Measurements from ENCODE around the gene TMEM255B.

TMEM255B gene

DNA sequence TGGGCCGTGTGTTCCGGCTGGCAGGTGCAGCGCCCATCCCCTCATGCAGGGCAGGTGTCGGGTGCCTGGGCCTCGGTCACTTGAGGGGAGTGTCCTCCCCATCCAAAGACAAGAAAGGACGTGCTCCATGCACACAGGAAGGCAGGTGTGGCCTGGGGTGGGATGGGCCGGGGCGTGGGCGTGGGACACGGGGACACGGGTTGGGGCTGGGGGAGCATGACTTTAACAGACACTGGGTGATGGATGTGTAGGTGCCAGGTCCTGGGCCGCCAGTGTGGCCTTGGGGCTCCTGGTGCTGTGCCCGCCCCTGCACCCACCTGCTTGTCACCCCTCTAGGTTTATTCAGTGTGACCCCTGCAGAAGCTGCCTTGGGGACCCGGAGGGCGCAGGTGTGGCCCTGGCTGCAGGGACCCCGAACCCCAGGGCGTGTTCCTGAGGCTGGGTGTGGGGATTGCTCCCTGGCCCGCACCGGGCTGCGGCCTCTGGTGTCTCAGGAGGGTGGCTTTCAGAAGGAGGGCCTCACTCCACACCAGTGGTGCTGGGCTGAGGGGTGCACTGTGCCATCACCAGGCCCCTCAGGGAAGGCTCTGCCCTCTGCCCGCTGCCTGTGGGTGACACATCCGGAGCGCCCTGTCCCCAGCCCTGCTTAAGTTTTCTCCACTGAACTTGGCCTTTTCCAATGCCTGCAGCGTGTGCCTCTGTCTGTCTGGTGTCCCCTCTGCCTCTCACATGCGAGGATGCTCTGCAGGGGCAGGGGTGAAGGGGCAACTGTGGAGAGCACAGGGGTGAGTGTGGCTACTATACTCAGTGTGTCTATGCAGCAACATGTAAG lies 5.2 kb downstream of the TMEM255B start:
- H3K4me1 ChIP-seq (ENCODE audit: low read depth, poor library complexity, severe bottlenecking), result peaks cover 3% of the 10 kb centered on the region
- no peak overlapping the region for H2AFZ ChIP-seq (ENCODE audit: low read depth)
- no peak overlapping the region for H3K9ac ChIP-seq
- no peaks in the 10 kb centered on the region for H4K20me1 ChIP-seq (ENCODE audit: insufficient read depth)
- no peaks in the 10 kb centered on the region for H3K79me2 ChIP-seq (ENCODE audit: insufficient read depth, low read depth)
- H3K27ac ChIP-seq, result no peak overlapping the region
- H3K36me3 ChIP-seq (ENCODE audit: insufficient read depth), result no peaks in the 10 kb centered on the region
- TF ChIP-seq, protein P1, sequence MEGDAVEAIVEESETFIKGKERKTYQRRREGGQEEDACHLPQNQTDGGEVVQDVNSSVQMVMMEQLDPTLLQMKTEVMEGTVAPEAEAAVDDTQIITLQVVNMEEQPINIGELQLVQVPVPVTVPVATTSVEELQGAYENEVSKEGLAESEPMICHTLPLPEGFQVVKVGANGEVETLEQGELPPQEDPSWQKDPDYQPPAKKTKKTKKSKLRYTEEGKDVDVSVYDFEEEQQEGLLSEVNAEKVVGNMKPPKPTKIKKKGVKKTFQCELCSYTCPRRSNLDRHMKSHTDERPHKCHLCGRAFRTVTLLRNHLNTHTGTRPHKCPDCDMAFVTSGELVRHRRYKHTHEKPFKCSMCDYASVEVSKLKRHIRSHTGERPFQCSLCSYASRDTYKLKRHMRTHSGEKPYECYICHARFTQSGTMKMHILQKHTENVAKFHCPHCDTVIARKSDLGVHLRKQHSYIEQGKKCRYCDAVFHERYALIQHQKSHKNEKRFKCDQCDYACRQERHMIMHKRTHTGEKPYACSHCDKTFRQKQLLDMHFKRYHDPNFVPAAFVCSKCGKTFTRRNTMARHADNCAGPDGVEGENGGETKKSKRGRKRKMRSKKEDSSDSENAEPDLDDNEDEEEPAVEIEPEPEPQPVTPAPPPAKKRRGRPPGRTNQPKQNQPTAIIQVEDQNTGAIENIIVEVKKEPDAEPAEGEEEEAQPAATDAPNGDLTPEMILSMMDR (conservative IDR thresholded peaks at IDR 0.05; ENCODE audit: low read depth, low read length), result no peak
- H3K4me3 ChIP-seq (IDR thresholded peaks at IDR 0.05; ENCODE audit: insufficient read depth, low read depth, low read length), result no peak overlapping the region
- H3K27me3 ChIP-seq (ENCODE audit: insufficient read depth, low read depth), result peaks cover 97% of the 10 kb centered on the region
- no peak overlapping the region for H3K4me2 ChIP-seq

DNA sequence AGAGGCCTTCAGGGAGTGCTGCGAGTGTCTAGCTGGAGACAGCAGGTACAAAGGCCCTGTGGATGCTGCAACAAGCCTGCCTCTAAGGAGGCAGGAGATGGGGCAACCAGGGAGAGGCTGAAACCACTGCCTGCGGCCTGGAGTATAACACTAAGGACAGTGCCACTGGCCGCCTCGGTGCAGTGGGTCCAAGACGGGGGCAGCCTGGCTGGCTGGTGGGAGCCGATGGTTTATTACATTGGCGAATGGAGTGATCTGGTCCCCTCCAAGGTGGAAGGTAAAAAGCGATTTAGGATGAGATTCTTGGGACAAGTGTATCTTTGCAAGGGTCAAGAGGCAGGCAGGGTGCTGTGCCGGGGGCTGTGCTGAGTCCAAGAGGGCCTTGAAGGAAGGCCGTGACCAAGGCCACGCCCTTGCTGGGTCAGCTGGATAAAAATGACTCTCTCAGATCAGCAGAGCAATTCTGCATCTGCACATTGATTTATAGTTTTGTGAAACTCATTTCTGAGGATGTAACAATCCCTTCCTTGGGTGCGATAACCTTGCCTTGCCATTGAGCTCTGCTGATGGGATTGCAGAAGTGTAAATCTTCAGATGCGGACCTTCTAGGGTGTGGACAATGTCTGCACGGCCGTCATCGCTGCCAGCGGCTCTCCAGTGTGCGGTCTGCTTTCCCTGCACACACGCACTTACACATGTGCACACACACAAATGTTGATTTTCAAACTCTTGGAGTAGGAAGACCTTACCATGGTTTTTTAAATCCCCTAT lies 6.0 kb downstream of the TMEM255B start:
- H3K27me3 ChIP-seq (ENCODE audit: insufficient read depth, low read depth), result peaks cover 96% of the 10 kb centered on the region
- H3K27ac ChIP-seq, result no peak overlapping the region
- no peaks in the 10 kb centered on the region for H3K36me3 ChIP-seq (ENCODE audit: insufficient read depth)
- no peak overlapping the region for H2AFZ ChIP-seq (ENCODE audit: low read depth)
- H3K79me2 ChIP-seq (ENCODE audit: insufficient read depth, low read depth), result no peaks in the 10 kb centered on the region
- H3K9ac ChIP-seq, result no peak overlapping the region
- H4K20me1 ChIP-seq (ENCODE audit: insufficient read depth), result no peaks in the 10 kb centered on the region
- no peak overlapping the region for H3K4me2 ChIP-seq
- H3K4me3 ChIP-seq (IDR thresholded peaks at IDR 0.05; ENCODE audit: insufficient read depth, low read depth, low read length), result no peak overlapping the region
- TF ChIP-seq, protein P1 (conservative IDR thresholded peaks at IDR 0.05; ENCODE audit: low read depth, low read length), result no peak
- H3K4me1 ChIP-seq (ENCODE audit: low read depth, poor library complexity, severe bottlenecking), result no peaks in the 10 kb centered on the region

DNA sequence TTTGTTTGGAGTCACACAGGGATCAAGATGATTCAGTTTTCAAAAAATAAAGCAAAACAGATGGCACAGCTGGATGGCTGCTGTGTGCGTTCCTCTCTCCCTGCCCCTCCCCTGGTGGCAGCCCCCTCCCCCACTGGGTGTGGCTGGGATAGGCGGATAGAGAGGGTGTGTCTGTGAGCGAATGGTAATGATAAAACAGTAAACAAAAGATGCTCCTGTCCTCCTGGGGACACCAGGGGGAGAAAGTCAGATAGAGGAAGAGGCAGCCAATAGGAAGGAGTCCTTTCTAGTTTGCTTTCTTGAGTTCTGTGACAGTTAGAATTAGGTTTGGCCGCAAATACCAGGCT lies 6.5 kb downstream of the TMEM255B start:
- Histone ChIP-seq H4K20me1 (ENCODE audit: insufficient read depth) (no peaks in the 10 kb centered on the region), H3K27ac (no peak overlapping the region), H3K9ac (no peak overlapping the region), H3K27me3 (ENCODE audit: insufficient read depth, low read depth) (peaks cover 96% of the 10 kb centered on the region), H3K4me1 (ENCODE audit: low read depth, poor library complexity, severe bottlenecking) (no peaks in the 10 kb centered on the region), H3K4me3 (IDR thresholded peaks at IDR 0.05; ENCODE audit: insufficient read depth, low read depth, low read length) (no peak overlapping the region), H3K4me2 (no peak overlapping the region), H3K36me3 (ENCODE audit: insufficient read depth) (no peaks in the 10 kb centered on the region), H3K79me2 (ENCODE audit: insufficient read depth, low read depth) (no peaks in the 10 kb centered on the region), H2AFZ (ENCODE audit: low read depth) (no peak overlapping the region)
- TF ChIP-seq, protein P1 (conservative IDR thresholded peaks at IDR 0.05; ENCODE audit: low read depth, low read length), result no peak

DNA sequence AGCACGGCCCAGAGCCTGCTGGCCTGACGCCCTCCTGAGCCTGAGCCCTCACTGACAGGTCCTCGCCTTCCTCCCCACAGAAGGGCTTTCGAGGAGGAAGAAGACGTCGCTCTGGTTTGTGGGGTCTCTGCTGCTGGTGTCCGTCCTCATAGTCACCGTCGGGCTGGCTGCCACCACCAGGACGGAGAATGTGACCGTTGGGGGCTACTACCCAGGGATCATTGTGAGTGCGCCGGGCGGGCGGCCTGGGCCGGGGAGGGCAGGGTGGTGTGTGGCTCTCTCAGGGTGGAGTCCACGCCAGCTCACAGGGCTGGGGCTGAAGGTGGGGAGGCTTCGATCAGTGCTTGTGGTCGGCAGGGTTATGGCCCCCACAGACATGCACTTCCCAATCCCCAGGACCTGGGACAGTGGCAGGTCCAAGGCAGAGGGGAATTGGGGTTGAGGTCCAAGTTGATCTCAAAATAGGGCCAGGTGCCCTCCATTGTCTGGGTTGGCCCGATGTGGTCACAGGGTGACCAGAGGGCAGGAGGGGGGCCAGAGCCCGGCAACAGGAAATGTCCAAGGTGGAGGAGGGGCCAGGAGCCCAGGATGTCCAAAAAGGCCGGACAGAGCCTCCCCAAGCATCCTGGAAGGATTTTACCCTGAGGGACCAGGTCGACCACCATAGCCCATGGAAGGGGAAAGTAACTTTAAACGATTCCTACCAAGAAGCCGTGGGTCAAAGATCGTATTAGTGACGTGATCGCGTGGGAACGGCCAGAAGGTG lies 7.2 kb downstream of the TMEM255B start:
- H3K4me3 ChIP-seq (IDR thresholded peaks at IDR 0.05; ENCODE audit: insufficient read depth, low read depth, low read length), result no peak overlapping the region
- no peaks in the 10 kb centered on the region for H3K36me3 ChIP-seq (ENCODE audit: insufficient read depth)
- no peak overlapping the region for H3K27ac ChIP-seq
- no peaks in the 10 kb centered on the region for H4K20me1 ChIP-seq (ENCODE audit: insufficient read depth)
- peaks cover 94% of the 10 kb centered on the region for H3K27me3 ChIP-seq (ENCODE audit: insufficient read depth, low read depth)
- TF ChIP-seq, protein P1 (conservative IDR thresholded peaks at IDR 0.05; ENCODE audit: low read depth, low read length), result no peak
- H3K79me2 ChIP-seq (ENCODE audit: insufficient read depth, low read depth), result no peaks in the 10 kb centered on the region
- H3K4me1 ChIP-seq (ENCODE audit: low read depth, poor library complexity, severe bottlenecking), result no peaks in the 10 kb centered on the region
- H2AFZ ChIP-seq (ENCODE audit: low read depth), result no peak overlapping the region
- H3K9ac ChIP-seq, result no peak overlapping the region
- H3K4me2 ChIP-seq, result no peak overlapping the region

Data from KMS-11 (cell line).